ENCODE results near the gene PRR23E.

DNA sequence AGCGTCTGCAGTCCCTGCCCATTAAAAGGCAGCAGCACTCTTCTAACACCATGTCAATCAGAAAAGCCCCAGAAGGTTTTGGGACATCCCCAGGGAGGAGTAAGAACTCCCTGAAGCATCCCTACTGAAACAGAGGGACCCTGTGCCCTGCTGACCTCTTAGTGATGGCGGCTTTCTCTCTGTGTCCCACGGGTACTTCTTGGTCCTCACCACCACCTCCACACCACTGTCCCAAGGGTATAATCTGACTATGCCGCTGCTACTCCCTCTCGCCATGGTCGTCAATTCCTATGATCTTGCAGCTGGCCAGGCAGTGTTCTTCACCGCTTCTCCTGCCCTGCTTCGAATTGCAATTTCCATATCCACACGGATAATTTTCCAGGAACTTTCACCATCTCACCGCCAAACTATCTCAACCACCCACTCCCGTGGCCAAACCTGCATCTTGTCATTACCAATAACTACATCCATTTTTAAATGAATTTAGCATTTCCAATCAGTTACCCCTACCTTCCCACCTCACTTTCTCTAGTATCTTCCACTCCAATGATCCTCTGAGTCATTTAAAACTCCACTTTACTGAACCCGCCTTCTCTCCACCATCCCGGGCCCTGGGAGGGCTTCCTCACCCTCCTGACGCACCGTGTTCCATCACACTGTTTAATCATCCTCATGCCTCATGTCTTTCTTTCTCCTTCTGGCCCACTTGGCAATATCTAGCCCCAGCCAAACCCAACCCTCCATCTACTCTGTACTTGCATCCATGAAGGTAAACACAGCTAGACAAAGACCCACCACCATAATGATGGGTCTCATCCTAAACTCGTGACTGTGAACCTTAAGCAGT, 23.7 kb downstream of the PRR23E start:
- TF ChIP-seq, protein P1, sequence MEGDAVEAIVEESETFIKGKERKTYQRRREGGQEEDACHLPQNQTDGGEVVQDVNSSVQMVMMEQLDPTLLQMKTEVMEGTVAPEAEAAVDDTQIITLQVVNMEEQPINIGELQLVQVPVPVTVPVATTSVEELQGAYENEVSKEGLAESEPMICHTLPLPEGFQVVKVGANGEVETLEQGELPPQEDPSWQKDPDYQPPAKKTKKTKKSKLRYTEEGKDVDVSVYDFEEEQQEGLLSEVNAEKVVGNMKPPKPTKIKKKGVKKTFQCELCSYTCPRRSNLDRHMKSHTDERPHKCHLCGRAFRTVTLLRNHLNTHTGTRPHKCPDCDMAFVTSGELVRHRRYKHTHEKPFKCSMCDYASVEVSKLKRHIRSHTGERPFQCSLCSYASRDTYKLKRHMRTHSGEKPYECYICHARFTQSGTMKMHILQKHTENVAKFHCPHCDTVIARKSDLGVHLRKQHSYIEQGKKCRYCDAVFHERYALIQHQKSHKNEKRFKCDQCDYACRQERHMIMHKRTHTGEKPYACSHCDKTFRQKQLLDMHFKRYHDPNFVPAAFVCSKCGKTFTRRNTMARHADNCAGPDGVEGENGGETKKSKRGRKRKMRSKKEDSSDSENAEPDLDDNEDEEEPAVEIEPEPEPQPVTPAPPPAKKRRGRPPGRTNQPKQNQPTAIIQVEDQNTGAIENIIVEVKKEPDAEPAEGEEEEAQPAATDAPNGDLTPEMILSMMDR (IDR thresholded peaks at IDR 0.05; ENCODE audit: low read length): no peak
- no peak for TF ChIP-seq EZH2 (IDR thresholded peaks at IDR 0.05; ENCODE audit: borderline replicate concordance, low read length)

Data from OCI-LY1 (cell line).